ENCODE results near the gene ST3GAL5.

ST3GAL5 gene

DNA sequence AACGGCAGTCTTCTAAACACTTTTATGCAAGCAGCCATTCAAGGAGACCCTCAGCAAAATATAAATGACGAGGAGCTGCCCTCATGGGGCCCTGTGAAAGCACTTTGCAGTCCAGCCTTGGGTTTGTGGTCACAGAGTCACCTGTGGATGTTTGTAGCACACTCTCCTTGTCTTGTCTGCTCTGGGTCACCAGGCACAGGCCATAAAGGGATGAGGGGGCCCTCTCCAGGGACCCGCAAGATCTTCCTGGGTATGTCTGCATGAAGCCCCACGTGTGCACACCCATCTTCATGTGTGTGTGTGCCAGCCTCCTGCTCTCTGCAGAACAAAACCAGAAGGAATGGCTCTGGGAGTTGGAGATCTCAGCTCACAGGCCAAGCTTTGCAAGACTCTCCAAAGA, 98.8 kb downstream of the ST3GAL5 start:
- no peaks in the 10 kb centered on the region for H3K9me2 ChIP-seq (replicated peaks; ENCODE audit: insufficient read depth, low read length)
- H2AFZ ChIP-seq (ENCODE audit: low read length): no peak overlapping the region
- no peaks in the 10 kb centered on the region for H3K27me3 ChIP-seq (replicated peaks; ENCODE audit: insufficient read depth, low read length)
- no peak overlapping the region for H3K9ac ChIP-seq (ENCODE audit: low read length)
- H3K79me2 ChIP-seq (ENCODE audit: low read length): no peaks in the 10 kb centered on the region
- no peaks in the 10 kb centered on the region for H4K20me1 ChIP-seq (ENCODE audit: insufficient read depth, low read length)
- no peak for DNase-seq
- H3K27ac ChIP-seq (ENCODE audit: low read length): no peak overlapping the region
- no peak overlapping the region for H3K4me3 ChIP-seq (ENCODE audit: low read length)
- no peaks in the 10 kb centered on the region for H3K36me3 ChIP-seq (replicated peaks; ENCODE audit: insufficient read depth, low read length)
- TF ChIP-seq, protein P1, sequence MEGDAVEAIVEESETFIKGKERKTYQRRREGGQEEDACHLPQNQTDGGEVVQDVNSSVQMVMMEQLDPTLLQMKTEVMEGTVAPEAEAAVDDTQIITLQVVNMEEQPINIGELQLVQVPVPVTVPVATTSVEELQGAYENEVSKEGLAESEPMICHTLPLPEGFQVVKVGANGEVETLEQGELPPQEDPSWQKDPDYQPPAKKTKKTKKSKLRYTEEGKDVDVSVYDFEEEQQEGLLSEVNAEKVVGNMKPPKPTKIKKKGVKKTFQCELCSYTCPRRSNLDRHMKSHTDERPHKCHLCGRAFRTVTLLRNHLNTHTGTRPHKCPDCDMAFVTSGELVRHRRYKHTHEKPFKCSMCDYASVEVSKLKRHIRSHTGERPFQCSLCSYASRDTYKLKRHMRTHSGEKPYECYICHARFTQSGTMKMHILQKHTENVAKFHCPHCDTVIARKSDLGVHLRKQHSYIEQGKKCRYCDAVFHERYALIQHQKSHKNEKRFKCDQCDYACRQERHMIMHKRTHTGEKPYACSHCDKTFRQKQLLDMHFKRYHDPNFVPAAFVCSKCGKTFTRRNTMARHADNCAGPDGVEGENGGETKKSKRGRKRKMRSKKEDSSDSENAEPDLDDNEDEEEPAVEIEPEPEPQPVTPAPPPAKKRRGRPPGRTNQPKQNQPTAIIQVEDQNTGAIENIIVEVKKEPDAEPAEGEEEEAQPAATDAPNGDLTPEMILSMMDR (IDR thresholded peaks at IDR 0.05; ENCODE audit: low read length): no peak
- TF ChIP-seq EZH2phosphoT487 (IDR thresholded peaks at IDR 0.05; ENCODE audit: low read length): no peak
- no peak for TF ChIP-seq EZH2 (optimal IDR thresholded peaks at IDR 0.05; ENCODE audit: low read depth, low read length)
- H3K9me3 ChIP-seq (replicated peaks; ENCODE audit: insufficient read depth, low read length): no peaks in the 10 kb centered on the region
- no peaks in the 10 kb centered on the region for H3K4me1 ChIP-seq (ENCODE audit: low read length)
- H3K4me2 ChIP-seq (ENCODE audit: low read depth, low read length): no peak overlapping the region
- H3F3A ChIP-seq (ENCODE audit: insufficient read depth, low read length): no peaks in the 10 kb centered on the region

DNA sequence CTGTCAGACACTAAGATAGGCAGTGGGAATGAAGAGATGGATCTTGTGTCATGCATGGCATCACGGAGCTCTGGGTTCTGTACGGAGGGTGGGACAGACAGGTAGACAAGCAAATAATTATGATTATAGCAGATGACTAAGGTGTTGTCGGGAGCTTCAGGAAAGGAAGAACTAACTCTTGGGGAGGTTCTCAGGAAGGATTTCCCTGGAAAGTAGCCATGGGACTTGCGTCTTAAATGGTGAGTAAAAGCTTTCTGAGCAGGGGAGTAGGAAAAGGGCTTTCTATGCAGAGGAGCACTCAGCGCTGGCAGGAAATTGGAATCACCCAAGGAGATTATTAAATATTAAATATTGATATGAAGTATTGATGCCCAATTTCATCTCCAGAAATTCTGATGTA, 99.5 kb downstream of the ST3GAL5 start:
- H3K9ac ChIP-seq (ENCODE audit: low read length): no peak overlapping the region
- no peaks in the 10 kb centered on the region for H3K36me3 ChIP-seq (replicated peaks; ENCODE audit: insufficient read depth, low read length)
- TF ChIP-seq EZH2phosphoT487 (IDR thresholded peaks at IDR 0.05; ENCODE audit: low read length) (no peak), EZH2 (optimal IDR thresholded peaks at IDR 0.05; ENCODE audit: low read depth, low read length) (no peak)
- TF ChIP-seq, protein P1 (IDR thresholded peaks at IDR 0.05; ENCODE audit: low read length): no peak
- no peak overlapping the region for H2AFZ ChIP-seq (ENCODE audit: low read length)
- H3K27ac ChIP-seq (ENCODE audit: low read length): no peak overlapping the region
- no peak overlapping the region for H3K4me2 ChIP-seq (ENCODE audit: low read depth, low read length)
- H3K9me2 ChIP-seq (replicated peaks; ENCODE audit: insufficient read depth, low read length): no peaks in the 10 kb centered on the region
- H3K4me1 ChIP-seq (ENCODE audit: low read length): no peaks in the 10 kb centered on the region
- no peak for DNase-seq
- H3K9me3 ChIP-seq (replicated peaks; ENCODE audit: insufficient read depth, low read length): no peaks in the 10 kb centered on the region
- no peaks in the 10 kb centered on the region for H3F3A ChIP-seq (ENCODE audit: insufficient read depth, low read length)
- no peaks in the 10 kb centered on the region for H3K27me3 ChIP-seq (replicated peaks; ENCODE audit: insufficient read depth, low read length)
- H3K4me3 ChIP-seq (ENCODE audit: low read length): no peak overlapping the region
- no peaks in the 10 kb centered on the region for H4K20me1 ChIP-seq (ENCODE audit: insufficient read depth, low read length)
- no peaks in the 10 kb centered on the region for H3K79me2 ChIP-seq (ENCODE audit: low read length)

GRCh38 chr2:85788603-85789002, 100.2 kb downstream of the ST3GAL5 start:
- Histone ChIP-seq H3K27ac (ENCODE audit: low read length) (no peak overlapping the region), H3K27me3 (replicated peaks; ENCODE audit: insufficient read depth, low read length) (no peaks in the 10 kb centered on the region), H4K20me1 (ENCODE audit: insufficient read depth, low read length) (no peaks in the 10 kb centered on the region), H3K9me2 (replicated peaks; ENCODE audit: insufficient read depth, low read length) (no peaks in the 10 kb centered on the region), H3K79me2 (ENCODE audit: low read length) (no peaks in the 10 kb centered on the region), H3F3A (ENCODE audit: insufficient read depth, low read length) (no peaks in the 10 kb centered on the region), H3K4me1 (ENCODE audit: low read length) (no peaks in the 10 kb centered on the region), H3K4me2 (ENCODE audit: low read depth, low read length) (no peak overlapping the region), H3K9ac (ENCODE audit: low read length) (no peak overlapping the region), H3K36me3 (replicated peaks; ENCODE audit: insufficient read depth, low read length) (no peaks in the 10 kb centered on the region), H3K4me3 (ENCODE audit: low read length) (no peak overlapping the region), H2AFZ (ENCODE audit: low read length) (no peak overlapping the region), H3K9me3 (replicated peaks; ENCODE audit: insufficient read depth, low read length) (no peaks in the 10 kb centered on the region)
- TF ChIP-seq EZH2phosphoT487 (IDR thresholded peaks at IDR 0.05; ENCODE audit: low read length): no peak
- TF ChIP-seq EZH2 (optimal IDR thresholded peaks at IDR 0.05; ENCODE audit: low read depth, low read length): no peak
- TF ChIP-seq, protein P1 (IDR thresholded peaks at IDR 0.05; ENCODE audit: low read length): no peak
- no peak for DNase-seq
